ENCODE measurements around the gene SHBG.

Gene SHBG

GRCh38 chr17:7611635-7612293 lies 18.2 kb upstream of the SHBG start:
- Histone ChIP-seq H4K20me1 (ENCODE audit: control insufficient read depth, insufficient read depth, low read depth, low read length) (peaks cover 6% of the 10 kb centered on the region; the same call in 1 of the 2 replicates), H3F3A (ENCODE audit: control insufficient read depth, insufficient read depth) (no peaks in the 10 kb centered on the region), H3K79me2 (ENCODE audit: control insufficient read depth, low read length) (peaks cover 58% of the 10 kb centered on the region), H3K27me3 (ENCODE audit: control insufficient read depth, low read length) (no peaks in the 10 kb centered on the region), H3K9me3 (ENCODE audit: control insufficient read depth, insufficient read depth, low read length) (no peaks in the 10 kb centered on the region), H3K36me3 (ENCODE audit: control insufficient read depth, low read length) (peaks cover 38% of the 10 kb centered on the region), H3K4me2 (ENCODE audit: low read length) (peak overlapping the region; percentile 91), H3K4me3 (ENCODE audit: low read length) (peak overlapping the region; percentile 0; the same call in 1 of the 2 replicates), H3K9me2 (replicated peaks; ENCODE audit: control insufficient read depth, low read length) (no peaks in the 10 kb centered on the region), H3K4me1 (ENCODE audit: control insufficient read depth, low read length) (peaks cover 25% of the 10 kb centered on the region), H3K27ac (ENCODE audit: low read depth, low read length) (no peak overlapping the region)
- no peak for TF ChIP-seq CTCF (IDR thresholded peaks at IDR 0.05; ENCODE audit: low read depth, low read length, poor library complexity, severe bottlenecking)
- no peak for TF ChIP-seq EZH2phosphoT487 (IDR thresholded peaks at IDR 0.05; ENCODE audit: borderline replicate concordance, low read length)

GRCh38 chr17:7612294-7612640 lies 17.7 kb upstream of the SHBG start:
- Histone ChIP-seq H4K20me1 (ENCODE audit: control insufficient read depth, insufficient read depth, low read depth, low read length) (peaks cover 6% of the 10 kb centered on the region; the same call in 1 of the 2 replicates), H3K4me3 (ENCODE audit: low read length) (peak overlapping the region; percentile 0; the same call in 1 of the 2 replicates), H3K9me3 (ENCODE audit: control insufficient read depth, insufficient read depth, low read length) (no peaks in the 10 kb centered on the region), H3K4me2 (ENCODE audit: low read length) (peak overlapping the region; percentile 91), H3K4me1 (ENCODE audit: control insufficient read depth, low read length) (peaks cover 25% of the 10 kb centered on the region), H3K79me2 (ENCODE audit: control insufficient read depth, low read length) (peaks cover 58% of the 10 kb centered on the region), H3K27ac (ENCODE audit: low read depth, low read length) (no peak overlapping the region), H3F3A (ENCODE audit: control insufficient read depth, insufficient read depth) (no peaks in the 10 kb centered on the region), H3K36me3 (ENCODE audit: control insufficient read depth, low read length) (peaks cover 38% of the 10 kb centered on the region), H3K9me2 (replicated peaks; ENCODE audit: control insufficient read depth, low read length) (no peaks in the 10 kb centered on the region), H3K27me3 (ENCODE audit: control insufficient read depth, low read length) (no peaks in the 10 kb centered on the region)
- no peak for TF ChIP-seq CTCF (IDR thresholded peaks at IDR 0.05; ENCODE audit: low read depth, low read length, poor library complexity, severe bottlenecking)

GRCh38 chr17:7613769-7614424 lies 16.0 kb upstream of the SHBG start:
- peaks cover 6% of the 10 kb centered on the region for H3K27me3 ChIP-seq (ENCODE audit: control insufficient read depth, low read length)

More at GRCh38 chr17:7613769-7614424, 16.0 kb upstream of the SHBG start:
- no peak for TF ChIP-seq EZH2phosphoT487 (IDR thresholded peaks at IDR 0.05; ENCODE audit: borderline replicate concordance, low read length)
- TF ChIP-seq CTCF (IDR thresholded peaks at IDR 0.05; ENCODE audit: low read depth, low read length, poor library complexity, severe bottlenecking) = no peak
- H3K4me1 ChIP-seq (ENCODE audit: control insufficient read depth, low read length) = peaks cover 25% of the 10 kb centered on the region
- no peaks in the 10 kb centered on the region for H3F3A ChIP-seq (ENCODE audit: control insufficient read depth, insufficient read depth)
- peak overlapping the region; percentile 91 for H3K4me2 ChIP-seq (ENCODE audit: low read length)
- peak overlapping the region; percentile 53 for H3K27ac ChIP-seq (ENCODE audit: low read depth, low read length)
- H4K20me1 ChIP-seq (ENCODE audit: control insufficient read depth, insufficient read depth, low read depth, low read length) = peaks cover 6% of the 10 kb centered on the region; the same call in 1 of the 2 replicates
- H3K9me3 ChIP-seq (ENCODE audit: control insufficient read depth, insufficient read depth, low read length) = no peaks in the 10 kb centered on the region
- peaks cover 52% of the 10 kb centered on the region for H3K79me2 ChIP-seq (ENCODE audit: control insufficient read depth, low read length)
- peak overlapping the region; percentile 96 for H3K4me3 ChIP-seq (ENCODE audit: low read length)
- H3K9me2 ChIP-seq (replicated peaks; ENCODE audit: control insufficient read depth, low read length) = no peaks in the 10 kb centered on the region
- H3K36me3 ChIP-seq (ENCODE audit: control insufficient read depth, low read length) = peaks cover 38% of the 10 kb centered on the region

Measured in DOHH2 (cell line).